ENCODE measurements around the gene LAMP5. TPM values are rescaled to one million over a fixed set of nuclear protein-coding genes. Genes with fewer than 3 reads are reported as not detected.

The LAMP5 gene
- total and polyA plus RNA-seq, 2 experiments from 2014 or later = 0.21 to 0.29 TPM

GRCh38 chr20:9573335-9574151 lies 59.2 kb downstream of the LAMP5 start:
- peak overlapping the region; percentile 37 for H3K4me3 ChIP-seq
- peak overlapping the region; percentile 87 for H3K27ac Mint-ChIP-seq
- 0 out of 3 replicates have a peak, but pooled peaks cover 2% of the 10 kb centered on the region for H3K36me3 Mint-ChIP-seq (ENCODE audit: low read depth)

More at GRCh38 chr20:9573335-9574151, 59.2 kb downstream of the LAMP5 start:
- Histone ChIP-seq H3K27ac (ENCODE audit: low read depth) (peak overlapping the region; percentile 4; the same call in 1 of the 2 replicates), H3K36me3 (ENCODE audit: insufficient read depth) (no peaks in the 10 kb centered on the region), H3K4me1 (ENCODE audit: insufficient read depth) (peaks cover 54% of the 10 kb centered on the region), H3K27me3 (ENCODE audit: insufficient read depth) (peaks cover 57% of the 10 kb centered on the region), H4K20me1 (replicated peaks; ENCODE audit: insufficient read depth) (no peaks in the 10 kb centered on the region), H3K9me2 (ENCODE audit: insufficient read depth) (no peaks in the 10 kb centered on the region), H3K79me2 (replicated peaks; ENCODE audit: insufficient read depth) (no peaks in the 10 kb centered on the region), H3F3A (replicated peaks; ENCODE audit: low read depth) (no peaks in the 10 kb centered on the region), H2AFZ (no peak overlapping the region), H3K4me2 (peak overlapping the region; percentile 72)
- Mint-ChIP-seq H3K9me3 (no peaks in the 10 kb centered on the region; the same call in 2 of the 3 replicates), H3K4me3 (peak overlapping the region; percentile 38; the same call in 2 of the 3 replicates), H3K4me1 (peaks cover 66% of the 10 kb centered on the region), H3K27me3 (ENCODE audit: insufficient read depth, low read depth, poor library complexity) (peaks cover 20% of the 10 kb centered on the region)
- DNase-seq (ENCODE audit: low spot score) (peak; percentile 27), ATAC-seq (peak; percentile 17)
- TF ChIP-seq EZH2phosphoT487 (IDR thresholded peaks at IDR 0.05; ENCODE audit: unreplicated experiment) (no peak), NANOG (IDR thresholded peaks at IDR 0.05; ENCODE audit: borderline replicate concordance) (no peak), ZNF331 (CRISPR knock-in tag; IDR thresholded peaks at IDR 0.05; ENCODE audit: low read depth) (no peak), EZH2 (IDR thresholded peaks at IDR 0.05; ENCODE audit: low read depth, unreplicated experiment) (no peak), POLR2AphosphoS5 (IDR thresholded peaks at IDR 0.05; ENCODE audit: low read depth) (no peak), ZNF462 (CRISPR knock-in tag; IDR thresholded peaks at IDR 0.05) (no peak), ZNF114 (CRISPR knock-in tag; IDR thresholded peaks at IDR 0.05) (no peak), CTCF (conservative IDR thresholded peaks at IDR 0.05; ENCODE audit: low read depth in 2 of 2) (no peak), ETS1 (IDR thresholded peaks at IDR 0.05) (no peak), JUNB (IDR thresholded peaks at IDR 0.05; ENCODE audit: unreplicated experiment) (no peak)

Data from GM23338 (cell line).